AG04449 (cell line): ENCODE results near the gene GALE.
A peak's percentile ranks its signal among the peaks of the same experiment; 100 is the strongest.

Experiments used
- CTCF ChIA-PET: fragments of 350-600 bp; formaldehyde crosslinking; extraction: SDS; loops from one replicate; lab custom pipeline; 2021; ENCODE audit warnings: antibody characterized with exemption; lab: Yijun Ruan, JAX
- POLR2A ChIA-PET: fragments of 400-600, 350-600 bp; formaldehyde crosslinking; extraction: SDS; loops from one replicate; lab custom pipeline; 2020; ENCODE audit warnings: antibody characterized with exemption, inconsistent platforms; lab: Yijun Ruan, JAX
- DNase-seq: peaks from one replicate; pipeline ENCODE4 v3.0.0-alpha.2; 2010; ENCODE audit warnings: low read depth, low spot score
- H3K4me3 ChIP-seq: 2 replicates; pipeline ENCODE4 v1.5.1; 2011; ENCODE audit warnings: low read depth, mild to moderate bottlenecking, control low read depth, low read length
- CTCF ChIP-seq: IDR thresholded peaks from one replicate; pipeline ENCODE4 v1.5.1; 2011; ENCODE audit warnings: mild to moderate bottlenecking, moderate library complexity, low read length, control low read depth, inconsistent platforms; ENCODE audit not compliant: insufficient read depth; ENCODE audit errors: missing control alignments

Gene GALE

DNA sequence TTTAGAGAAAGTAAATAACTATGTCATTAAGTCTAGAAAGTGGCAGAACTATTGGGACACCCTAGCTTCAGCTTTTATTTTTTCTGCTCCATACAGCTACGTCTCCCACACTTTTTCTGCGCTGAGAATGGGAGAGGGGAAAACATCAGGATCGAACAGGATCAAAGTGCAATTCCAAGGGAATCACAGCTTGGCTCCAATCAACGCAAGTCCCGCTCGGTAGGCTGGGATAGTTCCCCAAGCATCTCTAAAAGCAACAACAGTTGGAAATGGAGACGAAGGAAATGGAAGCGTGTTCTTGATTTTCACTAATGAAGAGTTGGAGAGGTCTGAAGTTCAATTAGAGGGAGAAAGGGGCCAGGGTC is 24.1 kb upstream of the GALE start:
- no peak for DNase-seq
- POLR2A ChIA-PET, result interaction anchor here (0.6 to 1.7 kb wide), 2 partner anchors 25 to 92 kb away, joined by 3 to 10 read pairs; partner anchors contain the start of gene GALE
- CTCF ChIA-PET, result interaction anchor here (0.8 to 12.2 kb wide), 7 partner anchors 11 to 53 kb away, joined by 3 to 134 read pairs (median 4); no protein-coding TSS in a partner anchor
- H3K4me3 ChIP-seq, result peak overlapping the region; percentile 97
- TF ChIP-seq CTCF, result no peak

GRCh38 chr1:23823767-23824166 is 23.2 kb upstream of the GALE start:
- POLR2A ChIA-PET, result no interaction called here
- no peak for TF ChIP-seq CTCF
- DNase-seq, result no peak
- CTCF ChIA-PET, result interaction anchor here (0.8 to 12.2 kb wide), 6 partner anchors 10 to 52 kb away, joined by 3 to 134 read pairs (median 4); no protein-coding TSS in a partner anchor
- no peak overlapping the region; the same call in 1 of the 2 replicates for H3K4me3 ChIP-seq

- no peak for DNase-seq
- ChIA-PET CTCF (interaction anchor here (1.1 to 12.2 kb wide), 3 partner anchors 10 to 99 kb away, joined by 3 to 134 read pairs (median 5); no protein-coding TSS in a partner anchor), POLR2A (no interaction called here)
- no peak overlapping the region for H3K4me3 ChIP-seq
- no peak for TF ChIP-seq CTCF
Measured at GRCh38 chr1:23817633-23818032, 17.1 kb upstream of the GALE start.

DNA sequence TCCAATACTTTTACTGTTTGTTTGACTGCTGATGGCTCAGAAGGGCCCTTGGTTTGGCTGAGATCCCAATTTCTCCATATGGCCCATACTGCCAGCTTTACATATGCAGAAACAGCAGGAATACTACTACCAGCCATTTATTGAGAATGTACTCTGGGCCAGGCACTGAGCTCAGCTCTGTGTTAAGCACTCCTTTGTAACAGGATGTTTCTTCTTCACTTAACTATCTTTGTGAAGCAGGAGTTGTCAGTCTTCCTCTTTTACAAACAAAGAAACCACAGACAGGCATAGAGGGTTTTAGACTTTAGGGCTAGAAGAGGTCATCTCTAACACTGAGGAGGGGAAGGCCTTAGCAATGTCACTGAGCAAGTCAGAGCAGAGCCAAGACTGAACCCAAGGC is 16.4 kb upstream of the GALE start:
- ChIA-PET CTCF (interaction anchor here (1.1 to 12.2 kb wide), 3 partner anchors 9 to 99 kb away, joined by 3 to 134 read pairs (median 5); no protein-coding TSS in a partner anchor), POLR2A (interaction anchor here (0.9 kb wide), 1 partner anchor 9 kb away, joined by 3 read pairs; the partner anchor contains the start of gene HMGCL)
- H3K4me3 ChIP-seq, result no peak overlapping the region
- DNase-seq, result no peak
- no peak for TF ChIP-seq CTCF

- ChIA-PET POLR2A (interaction anchor here (0.9 kb wide), 1 partner anchor 9 kb away, joined by 3 read pairs; the partner anchor contains the start of gene HMGCL), CTCF (interaction anchor here (12.2 kb wide), 1 partner anchor 9 kb away, joined by 134 read pairs; no protein-coding TSS in a partner anchor)
- H3K4me3 ChIP-seq, result no peak overlapping the region
- TF ChIP-seq CTCF, result no peak
- no peak for DNase-seq
Measured at GRCh38 chr1:23816361-23816760, 15.8 kb upstream of the GALE start.

DNA sequence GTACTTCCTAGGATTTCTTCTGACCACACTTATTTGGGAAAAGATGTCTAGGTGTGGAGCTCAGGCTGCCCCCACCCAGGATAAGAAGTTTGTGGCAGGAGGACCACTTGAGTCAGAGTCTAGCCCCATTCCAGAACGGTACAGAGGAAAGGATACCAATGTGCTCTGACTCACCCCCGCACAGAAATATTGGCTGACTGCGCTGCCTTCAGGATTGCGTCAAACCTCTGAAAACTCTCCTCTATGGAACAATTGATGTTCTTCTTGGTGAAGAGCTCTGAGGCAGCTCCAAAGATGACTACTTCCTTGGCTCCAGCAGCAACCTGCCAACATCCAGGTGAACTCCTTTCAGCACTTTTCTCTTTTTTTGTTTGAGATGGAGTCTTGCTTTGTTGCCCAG is 13.5 kb upstream of the GALE start:
- CTCF ChIA-PET, result interaction anchor here (1.2 to 5.6 kb wide), 4 partner anchors 10 to 103 kb away, joined by 3 to 30 read pairs (median 4); no protein-coding TSS in a partner anchor
- POLR2A ChIA-PET, result no interaction called here
- no peak overlapping the region for H3K4me3 ChIP-seq
- TF ChIP-seq CTCF, result no peak
- DNase-seq, result no peak
